Measurements from ENCODE around the gene STUM. TPM values are rescaled to one million over a fixed set of nuclear protein-coding genes. Genes with fewer than 3 reads are reported as not detected.
A peak's percentile ranks its signal among the peaks of the same experiment; 100 is the strongest.

The STUM gene
- total RNA-seq, 1 experiment from 2014 or later, result 0.32 TPM

GRCh38 chr1:226549937-226550671 is 1.5 kb downstream of the STUM start:
- peak; percentile 40 for DNase-seq (ENCODE audit: low read depth, low spot score)
- in situ Hi-C loops (cut with HindIII; ENCODE audit: low pct_unique_long_range_greater_than_20kb, low sequenced_read_pairs), result loop anchor here (25.0 kb wide), 1 partner anchor 113 kb away; no protein-coding TSS in a partner anchor

GRCh38 chr1:226550672-226551041 is 2.1 kb downstream of the STUM start:
- in situ Hi-C loops (cut with HindIII; ENCODE audit: low pct_unique_long_range_greater_than_20kb, low sequenced_read_pairs), result no loop called here
- no peak for DNase-seq (ENCODE audit: low read depth, low spot score)

- in situ Hi-C loops (cut with HindIII; ENCODE audit: low pct_unique_long_range_greater_than_20kb, low sequenced_read_pairs), result no loop called here
- no peak for DNase-seq (ENCODE audit: low read depth, low spot score)
Observed at GRCh38 chr1:226551299-226551698, 2.7 kb downstream of the STUM start.

GRCh38 chr1:226552061-226552460 is 3.5 kb downstream of the STUM start:
- no peak for DNase-seq (ENCODE audit: low read depth, low spot score)
- in situ Hi-C loops (cut with HindIII; ENCODE audit: low pct_unique_long_range_greater_than_20kb, low sequenced_read_pairs), result no loop called here

- in situ Hi-C loops (cut with HindIII; ENCODE audit: low pct_unique_long_range_greater_than_20kb, low sequenced_read_pairs), result no loop called here
Observed at GRCh38 chr1:226553266-226553923, 4.8 kb downstream of the STUM start.

GRCh38 chr1:226553924-226554282 is 5.3 kb downstream of the STUM start:
- no peak for DNase-seq (ENCODE audit: low read depth, low spot score)
- in situ Hi-C loops (cut with HindIII; ENCODE audit: low pct_unique_long_range_greater_than_20kb, low sequenced_read_pairs), result no loop called here

More at GRCh38 chr1:226553266-226553923, 4.8 kb downstream of the STUM start:
- no peak for DNase-seq (ENCODE audit: low read depth, low spot score)

- in situ Hi-C loops (cut with HindIII; ENCODE audit: low pct_unique_long_range_greater_than_20kb, low sequenced_read_pairs), result no loop called here
- no peak for DNase-seq (ENCODE audit: low read depth, low spot score)
Observed at GRCh38 chr1:226555092-226555491, 6.5 kb downstream of the STUM start.

- in situ Hi-C loops (cut with HindIII; ENCODE audit: low pct_unique_long_range_greater_than_20kb, low sequenced_read_pairs), result no loop called here
- DNase-seq (ENCODE audit: low read depth, low spot score), result no peak
Observed at GRCh38 chr1:226557424-226557823, 8.9 kb downstream of the STUM start.

GRCh38 chr1:226558036-226558650 is 9.6 kb downstream of the STUM start:
- in situ Hi-C loops (cut with HindIII; ENCODE audit: low pct_unique_long_range_greater_than_20kb, low sequenced_read_pairs), result no loop called here
- DNase-seq (ENCODE audit: low read depth, low spot score), result no peak

- DNase-seq (ENCODE audit: low read depth, low spot score), result no peak
- in situ Hi-C loops (cut with HindIII; ENCODE audit: low pct_unique_long_range_greater_than_20kb, low sequenced_read_pairs), result no loop called here
Observed at GRCh38 chr1:226560243-226560642, 11.7 kb downstream of the STUM start.

GRCh38 chr1:226562989-226563388 is 14.4 kb downstream of the STUM start:
- in situ Hi-C loops (cut with HindIII; ENCODE audit: low pct_unique_long_range_greater_than_20kb, low sequenced_read_pairs), result no loop called here
- no peak for DNase-seq (ENCODE audit: low read depth, low spot score)

- DNase-seq (ENCODE audit: low read depth, low spot score), result no peak
- in situ Hi-C loops (cut with HindIII; ENCODE audit: low pct_unique_long_range_greater_than_20kb, low sequenced_read_pairs), result no loop called here
Observed at GRCh38 chr1:226563666-226564065, 15.1 kb downstream of the STUM start.

- no peak for DNase-seq (ENCODE audit: low read depth, low spot score)
- in situ Hi-C loops (cut with HindIII; ENCODE audit: low pct_unique_long_range_greater_than_20kb, low sequenced_read_pairs), result no loop called here
Observed at GRCh38 chr1:226565476-226565875, 16.9 kb downstream of the STUM start.

GRCh38 chr1:226566234-226566633 is 17.7 kb downstream of the STUM start:
- in situ Hi-C loops (cut with HindIII; ENCODE audit: low pct_unique_long_range_greater_than_20kb, low sequenced_read_pairs), result no loop called here
- no peak for DNase-seq (ENCODE audit: low read depth, low spot score)

- DNase-seq (ENCODE audit: low read depth, low spot score), result no peak
- in situ Hi-C loops (cut with HindIII; ENCODE audit: low pct_unique_long_range_greater_than_20kb, low sequenced_read_pairs), result no loop called here
Observed at GRCh38 chr1:226566760-226567159, 18.2 kb downstream of the STUM start.

GRCh38 chr1:226568077-226568831 is 19.7 kb downstream of the STUM start:
- no peak for DNase-seq (ENCODE audit: low read depth, low spot score)
- in situ Hi-C loops (cut with HindIII; ENCODE audit: low pct_unique_long_range_greater_than_20kb, low sequenced_read_pairs), result no loop called here

GRCh38 chr1:226568975-226569741 is 20.6 kb downstream of the STUM start:
- in situ Hi-C loops (cut with HindIII; ENCODE audit: low pct_unique_long_range_greater_than_20kb, low sequenced_read_pairs), result no loop called here

More at GRCh38 chr1:226568975-226569741, 20.6 kb downstream of the STUM start:
- DNase-seq (ENCODE audit: low read depth, low spot score), result no peak

Data from SK-MEL-5 (cell line).